22Rv1 (cell line): ENCODE data around the gene RPS14.

Source experiments
- CTCF ChIP-seq: fragments of 450-650 bp; IDR thresholded peaks from 2 replicates; pipeline ENCODE4 v1.5.1; 2017; ENCODE audit warnings: mild to moderate bottlenecking
- ZFX ChIP-seq: fragments of 450-650 bp; IDR thresholded peaks from 2 replicates; pipeline ENCODE4 v1.6.1; 2017; ENCODE audit warnings: antibody characterized with exemption, borderline replicate concordance

- TF ChIP-seq CTCF (no peak), ZFX (no peak)
These were observed 37.0 kb downstream of the RPS14 start, which contains the start of gene CD74 for GRCh38 chr5:150412319-150413175.
